ENCODE data around the gene ALKBH8.

GRCh38 chr11:107504981-107505380 is 60.6 kb downstream of the ALKBH8 start:
- TF ChIP-seq KDM5A (IDR thresholded peaks at IDR 0.05; ENCODE audit: low read length) (no peak), EP300 (IDR thresholded peaks at IDR 0.05; ENCODE audit: borderline replicate concordance in 1 of 2, low read depth in 2 of 2, low read length in 2 of 2) (no peak), MAFK (IDR thresholded peaks at IDR 0.05; ENCODE audit: low read depth, low read length) (no peak), CHD1 (IDR thresholded peaks at IDR 0.05; ENCODE audit: low read depth, low read length) (no peak), EZH2 (IDR thresholded peaks at IDR 0.05; ENCODE audit: low read depth, low read length, severe bottlenecking) (no peak), EGR1 (IDR thresholded peaks at IDR 0.05; ENCODE audit: borderline replicate concordance, low read depth, low read length) (no peak), ASH2L (IDR thresholded peaks at IDR 0.05; ENCODE audit: low read length) (no peak), NRF1 (IDR thresholded peaks at IDR 0.05; ENCODE audit: low read depth, low read length) (no peak), JUN (IDR thresholded peaks at IDR 0.05; ENCODE audit: low read depth, low read length) (no peak)
